Panc1 (cell line): ENCODE data around the gene ANXA8L1.

Experiments used
- POLR2AphosphoS5 ChIP-seq: IDR thresholded peaks from 2 replicates; pipeline ENCODE4 v1.6.1; 2012; ENCODE audit warnings: mild to moderate bottlenecking, low read depth, low read length, moderate library complexity
- REST ChIP-seq, 2 experiments: IDR thresholded peaks; 2 replicates each; pipeline ENCODE4 v1.6.1; 2011 to 2012; ENCODE audit warnings: low read depth in 2 of 2, control low read depth in 1 of 2, low read length in 1 of 2, mild to moderate bottlenecking in 1 of 2, moderate library complexity in 1 of 2; ENCODE audit not compliant: insufficient read depth in 1 of 2
- TCF7L2 ChIP-seq: IDR thresholded peaks from 2 replicates; pipeline ENCODE4 v1.6.1; 2011; ENCODE audit warnings: mild to moderate bottlenecking, low read depth, low read length, inconsistent platforms
- TF ChIP-seq, protein P1 (sequence below): fragments of 450-650 bp; IDR thresholded peaks from 2 replicates; pipeline ENCODE4 v1.5.1; 2017; ENCODE audit warnings: mild to moderate bottlenecking

GRCh38 chr10:46330894-46331293 is 44.7 kb upstream of the ANXA8L1 start:
- TF ChIP-seq POLR2AphosphoS5 (no peak), TCF7L2 (no peak), REST (IDR thresholded peaks at IDR 0.05; ENCODE audit: insufficient read depth in 1 of 2, low read depth in 2 of 2, low read length in 1 of 2) (no peak)
- TF ChIP-seq, protein P1, sequence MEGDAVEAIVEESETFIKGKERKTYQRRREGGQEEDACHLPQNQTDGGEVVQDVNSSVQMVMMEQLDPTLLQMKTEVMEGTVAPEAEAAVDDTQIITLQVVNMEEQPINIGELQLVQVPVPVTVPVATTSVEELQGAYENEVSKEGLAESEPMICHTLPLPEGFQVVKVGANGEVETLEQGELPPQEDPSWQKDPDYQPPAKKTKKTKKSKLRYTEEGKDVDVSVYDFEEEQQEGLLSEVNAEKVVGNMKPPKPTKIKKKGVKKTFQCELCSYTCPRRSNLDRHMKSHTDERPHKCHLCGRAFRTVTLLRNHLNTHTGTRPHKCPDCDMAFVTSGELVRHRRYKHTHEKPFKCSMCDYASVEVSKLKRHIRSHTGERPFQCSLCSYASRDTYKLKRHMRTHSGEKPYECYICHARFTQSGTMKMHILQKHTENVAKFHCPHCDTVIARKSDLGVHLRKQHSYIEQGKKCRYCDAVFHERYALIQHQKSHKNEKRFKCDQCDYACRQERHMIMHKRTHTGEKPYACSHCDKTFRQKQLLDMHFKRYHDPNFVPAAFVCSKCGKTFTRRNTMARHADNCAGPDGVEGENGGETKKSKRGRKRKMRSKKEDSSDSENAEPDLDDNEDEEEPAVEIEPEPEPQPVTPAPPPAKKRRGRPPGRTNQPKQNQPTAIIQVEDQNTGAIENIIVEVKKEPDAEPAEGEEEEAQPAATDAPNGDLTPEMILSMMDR: no peak
